ENCODE results near the gene RAB42.
"Not testable (repeated sequence)": the region's sequence is repeated elsewhere in the genome, so short reads cannot be mapped to it uniquely, and the experiment has no call there.

Gene RAB42

GRCh38 chr1:28586585-28587391 is 5.3 kb upstream of the RAB42 start:
- not testable (repeated sequence) for DNase-seq

GRCh38 chr1:28592321-28593071 is 431 bp downstream of the RAB42 start:
- DNase-seq = no peak

- DNase-seq = not testable (repeated sequence)
These were observed 1.9 kb downstream of the RAB42 start for GRCh38 chr1:28593988-28594356.

GRCh38 chr1:28594686-28595411 is 2.8 kb downstream of the RAB42 start:
- DNase-seq = not testable (repeated sequence)

- no peak for DNase-seq
These were observed 3.5 kb downstream of the RAB42 start for GRCh38 chr1:28595412-28596191.

GRCh38 chr1:28596276-28596675 is 4.2 kb downstream of the RAB42 start:
- not testable (repeated sequence) for DNase-seq

GRCh38 chr1:28601696-28602095 is 9.6 kb downstream of the RAB42 start:
- DNase-seq = no peak

- DNase-seq = peak in 1 of 2 experiments; percentile 10
These were observed 10.7 kb downstream of the RAB42 start for GRCh38 chr1:28602536-28603439.

GRCh38 chr1:28604411-28604810 is 12.3 kb downstream of the RAB42 start:
- no peak for DNase-seq

GRCh38 chr1:28604962-28605361 is 12.9 kb downstream of the RAB42 start:
- DNase-seq = no peak

GRCh38 chr1:28606771-28607170 is 14.7 kb downstream of the RAB42 start:
- DNase-seq = no peak

GRCh38 chr1:28613175-28613574 is 21.1 kb downstream of the RAB42 start:
- DNase-seq = no peak

- no peak for DNase-seq
These were observed 39.6 kb downstream of the RAB42 start for GRCh38 chr1:28631713-28632112.

- DNase-seq = no peak
These were observed 40.5 kb downstream of the RAB42 start for GRCh38 chr1:28632560-28632959.

GRCh38 chr1:28640766-28641165 is 48.7 kb downstream of the RAB42 start:
- DNase-seq = no peak

- DNase-seq = no peak
These were observed 50.2 kb downstream of the RAB42 start for GRCh38 chr1:28642056-28642846.

- DNase-seq = peak in 1 of 2 experiments; percentile 44
These were observed 51.0 kb downstream of the RAB42 start, which contains the start of gene TAF12 for GRCh38 chr1:28642847-28643635. Gene TAF12, minus strand, starts transcription at chr1:28643067. Its CDS starts 20,986 bp downstream, at chr1:28622081.

- no peak for DNase-seq
These were observed 52.4 kb downstream of the RAB42 start for GRCh38 chr1:28644494-28644893.
